Gastrocnemius medialis (tissue), 4 donors: Measurements from ENCODE around the gene INAVA. TPM values are rescaled to one million over a fixed set of nuclear protein-coding genes. Genes with fewer than 3 reads are reported as not detected.

ENCODE experiments used
- ATAC-seq, 2 donors: fragments of 150-250 bp; one replicate each; pipeline ENCODE4 v1.9.1; 2016
- DNase-seq, 2 donors: peaks; one replicate each; pipeline ENCODE4 v3.0.0-alpha.2; 2019
- H3K27ac ChIP-seq, 4 donors: fragments of 200-600 bp; sonication (generic); 1 replicate in 1 of 4; 2 replicates in 3 of 4; pipeline ENCODE4 v1.5.1; 2016 to 2018; ENCODE audit warnings: mild to moderate bottlenecking in 2 of 4, moderate library complexity in 1 of 4
- H3K27me3 ChIP-seq, 3 donors: fragments of 200-600 bp; sonication (generic) in 2 of 3; 1 replicate in 1 of 3; 2 replicates in 2 of 3; pipeline versions ENCODE4 v1.5.1 to v1.6.0; 2016 to 2019; ENCODE audit warnings: mild to moderate bottlenecking in 1 of 3, moderate library complexity in 1 of 3
- H3K36me3 ChIP-seq, 2 donors: fragments of 200-600 bp; sonication (generic) in 1 of 2; one replicate each; pipeline ENCODE4 v1.5.1; 2017 to 2018
- H3K4me1 ChIP-seq, 2 donors: fragments of 200-600 bp; sonication (generic) in 1 of 2; one replicate each; pipeline ENCODE4 v1.5.1; 2016 to 2017; ENCODE audit warnings: mild to moderate bottlenecking in 2 of 2
- H3K4me3 ChIP-seq, 4 donors: fragments of 200-600 bp; sonication (generic) in 3 of 4; 1 replicate in 1 of 4; 2 replicates in 3 of 4; pipeline ENCODE4 v1.5.1; 2016 to 2019; ENCODE audit warnings: mild to moderate bottlenecking in 2 of 4
- H3K9me3 ChIP-seq, 3 donors: fragments of 200-600 bp; sonication (generic) in 2 of 3; 1 replicate in 1 of 3; 2 replicates in 2 of 3; pipeline ENCODE4 v1.5.1; 2016 to 2019
- CTCF ChIP-seq, 5 experiments: fragments of 450-650 bp in 3 of 5; fragments of 200-600 bp in 2 of 5; sonication (generic) in 2 of 5; IDR thresholded peaks in 4 of 5; conservative IDR thresholded peaks in 1 of 5; 1 replicate in 4 of 5; 2 replicates in 1 of 5; pipeline ENCODE4 v1.5.1; 2016 to 2019; ENCODE audit warnings: antibody characterized with exemption in 5 of 5, mild to moderate bottlenecking in 3 of 5, moderate library complexity in 3 of 5
- POLR2A ChIP-seq, 2 donors: fragments of 450-650 bp; IDR thresholded peaks; one replicate each; pipeline ENCODE4 v1.6.1; 2017; ENCODE audit warnings: antibody characterized with exemption in 2 of 2, mild to moderate bottlenecking in 2 of 2, moderate library complexity in 2 of 2
- in situ Hi-C, 4 donors: fragments of 200-750 bp; cut with MboI; loops; one replicate each; pipeline versions ENCODE4 v1.15.0 to v1.8.0; 2017; ENCODE audit warnings: low sequenced_read_pairs in 4 of 4
- intact Hi-C: fragments of 100-400 bp; cut with DNase I; formaldehyde crosslinking; loops from one replicate; pipeline ENCODE4 v1.15.1; 2023; ENCODE audit warnings: low total_unique reads
- total RNA-seq, 4 donors: library from RNA; depleted of rRNA; stranded (reverse); fragments of >200 nt; gene quantifications; one replicate each; pipeline versions ENCODE4 v1.1.0 to v1.2.3, GENCODE V29; 2016

INAVA gene
- total RNA-seq, 4 donors from 2014 or later: 0.58 TPM; not detected in 3

- TF ChIP-seq POLR2A (IDR thresholded peaks at IDR 0.05) (no peak), CTCF (IDR thresholded peaks at IDR 0.05 in 4 of 5, conservative IDR thresholded peaks at IDR 0.05 in 1 of 5) (no peak)
- intact Hi-C loops: no loop called here
- H3K36me3 ChIP-seq: no peaks in the 10 kb centered on the region
- peaks cover 0 to under 1% of the 10 kb centered on the region in 2 donors for H3K4me1 ChIP-seq
- no peak overlapping the region for H3K27ac ChIP-seq
- peaks cover 5 to 16% (median 11%) of the 10 kb centered on the region in 3 donors for H3K27me3 ChIP-seq
- H3K4me3 ChIP-seq: no peak overlapping the region
- no peaks in the 10 kb centered on the region for H3K9me3 ChIP-seq
- ATAC-seq: no peak
- DNase-seq: no peak
- in situ Hi-C loops: no loop called here
These were observed 2.0 kb downstream of the INAVA start for GRCh38 chr1:200896531-200897196.

GRCh38 chr1:200897259-200897658 is 2.6 kb downstream of the INAVA start:
- H3K27ac ChIP-seq: no peak overlapping the region
- DNase-seq (no peak), ATAC-seq (no peak)
- H3K27me3 ChIP-seq: peaks cover 0 to 10% (median 5%) of the 10 kb centered on the region in 3 donors
- no peak overlapping the region for H3K4me3 ChIP-seq
- intact Hi-C loops (no loop called here), in situ Hi-C loops (no loop called here)
- no peak for TF ChIP-seq POLR2A (IDR thresholded peaks at IDR 0.05)
- TF ChIP-seq CTCF (IDR thresholded peaks at IDR 0.05 in 4 of 5, conservative IDR thresholded peaks at IDR 0.05 in 1 of 5): no peak
- H3K4me1 ChIP-seq: no peaks in the 10 kb centered on the region
- no peaks in the 10 kb centered on the region for H3K9me3 ChIP-seq
- no peaks in the 10 kb centered on the region for H3K36me3 ChIP-seq

- no peak for TF ChIP-seq CTCF (IDR thresholded peaks at IDR 0.05 in 4 of 5, conservative IDR thresholded peaks at IDR 0.05 in 1 of 5)
- H3K4me1 ChIP-seq: no peaks in the 10 kb centered on the region
- no peak overlapping the region for H3K27ac ChIP-seq
- H3K27me3 ChIP-seq: no peaks in the 10 kb centered on the region
- no peaks in the 10 kb centered on the region for H3K9me3 ChIP-seq
- no peak overlapping the region for H3K4me3 ChIP-seq
- H3K36me3 ChIP-seq: no peaks in the 10 kb centered on the region
- DNase-seq (no peak), ATAC-seq (no peak)
- in situ Hi-C loops (no loop called here), intact Hi-C loops (no loop called here)
These were observed 4.3 kb downstream of the INAVA start for GRCh38 chr1:200899015-200899386.

GRCh38 chr1:200899451-200899915 is 4.8 kb downstream of the INAVA start:
- in situ Hi-C loops: no loop called here
- DNase-seq (no peak), ATAC-seq (no peak)
- no peak overlapping the region for H3K4me3 ChIP-seq
- H3K27ac ChIP-seq: no peak overlapping the region
- H3K9me3 ChIP-seq: no peaks in the 10 kb centered on the region
- TF ChIP-seq POLR2A (IDR thresholded peaks at IDR 0.05) (no peak), CTCF (IDR thresholded peaks at IDR 0.05 in 4 of 5, conservative IDR thresholded peaks at IDR 0.05 in 1 of 5) (no peak)
- intact Hi-C loops: no loop called here
- no peaks in the 10 kb centered on the region for H3K4me1 ChIP-seq
- H3K36me3 ChIP-seq: no peaks in the 10 kb centered on the region
- no peaks in the 10 kb centered on the region for H3K27me3 ChIP-seq
